Measurements from ENCODE around the gene PGS1. TPM values are rescaled to one million over a fixed set of nuclear protein-coding genes. Genes with fewer than 3 reads are reported as not detected.

PGS1 gene
- polyA plus RNA-seq, 3 donors = 26.0 to 87.1 (median 28.0) TPM

GRCh38 chr17:78393575-78393974, 15.1 kb downstream of the PGS1 start:
- Mint-ChIP-seq H3K4me1 (peaks cover 23% of the 10 kb centered on the region), H3K9me3 (peaks cover 0 to 1% (median 0%) of the 10 kb centered on the region in 7 donors), H3K4me3 (no peak overlapping the region), H3K27me3 (ENCODE audit: low read depth in 3 of 3) (peaks cover 0 to 1% (median 0%) of the 10 kb centered on the region in 3 donors), H3K36me3 (peaks cover 70 to 86% of the 10 kb centered on the region in 2 donors), H3K27ac (peak overlapping the region in 3 of 7 donors; percentile 53 to 84 (median 84))
- H3K79me2 ChIP-seq (ENCODE audit: insufficient read depth, low read length) = peaks cover 89% of the 10 kb centered on the region
- H3K27ac ChIP-seq (ENCODE audit: low read depth in 1 of 2, low read length in 2 of 2) = no peak overlapping the region
- H4K20me1 ChIP-seq (ENCODE audit: insufficient read depth, low read length) = peaks cover 64% of the 10 kb centered on the region
- no peaks in the 10 kb centered on the region for H3K27me3 ChIP-seq (ENCODE audit: control insufficient read depth in 2 of 2, insufficient read depth in 2 of 2, low read length in 2 of 2)
- 100% methylated on average over 4 of the region's 4 CpGs for WGBS (ENCODE audit: insufficient coverage)
- H3K9me3 ChIP-seq (replicated peaks in 1 of 2; ENCODE audit: control insufficient read depth in 1 of 2, insufficient read depth in 1 of 2, low read length in 2 of 2) = no peaks in the 10 kb centered on the region
- no peak overlapping the region for H3K4me3 ChIP-seq (replicated peaks in 1 of 3; ENCODE audit: low read depth in 2 of 3, low read length in 3 of 3)
- peaks cover 21 to 22% of the 10 kb centered on the region in 2 donors for H3K4me1 ChIP-seq (ENCODE audit: control insufficient read depth in 1 of 2, insufficient read depth in 2 of 2, low read length in 2 of 2)
- H2AFZ ChIP-seq (ENCODE audit: insufficient read depth, low read depth, low read length, poor library complexity, severe bottlenecking) = no peak overlapping the region
- no peak for DNase-seq
- H3K36me3 ChIP-seq (replicated peaks in 1 of 2; ENCODE audit: control insufficient read depth in 1 of 2, insufficient read depth in 2 of 2, low read length in 2 of 2) = peaks cover 52 to 83% of the 10 kb centered on the region in 2 donors
- intact Hi-C loops (cut with micrococcal nuclease) = no loop called here
- H3K4me2 ChIP-seq (replicated peaks; ENCODE audit: extremely low read depth, low read length, poor library complexity, severe bottlenecking) = no peak overlapping the region
- no peak overlapping the region for H3K9ac ChIP-seq (ENCODE audit: insufficient read depth, low read length, poor library complexity, severe bottlenecking)
- TF ChIP-seq CTCF (IDR thresholded peaks at IDR 0.05) = no peak

- no peaks in the 10 kb centered on the region for H3K9me3 ChIP-seq (replicated peaks in 1 of 2; ENCODE audit: control insufficient read depth in 1 of 2, insufficient read depth in 1 of 2, low read length in 2 of 2)
- TF ChIP-seq CTCF (IDR thresholded peaks at IDR 0.05) = no peak
- Mint-ChIP-seq H3K36me3 (peaks cover 76 to 92% of the 10 kb centered on the region in 2 donors), H3K9me3 (peaks cover 0 to 1% (median 0%) of the 10 kb centered on the region in 7 donors), H3K27ac (peak overlapping the region in 2 of 7 donors; percentile 9 to 70), H3K4me3 (no peak overlapping the region), H3K27me3 (ENCODE audit: low read depth in 3 of 3) (no peaks in the 10 kb centered on the region), H3K4me1 (peaks cover 16% of the 10 kb centered on the region)
- no peaks in the 10 kb centered on the region for H3K27me3 ChIP-seq (ENCODE audit: control insufficient read depth in 2 of 2, insufficient read depth in 2 of 2, low read length in 2 of 2)
- WGBS (ENCODE audit: insufficient coverage) = 100% methylated on average over 5 of the region's 7 CpGs
- no peak for DNase-seq
- H3K4me1 ChIP-seq (ENCODE audit: control insufficient read depth in 1 of 2, insufficient read depth in 2 of 2, low read length in 2 of 2) = peaks cover 14 to 15% of the 10 kb centered on the region in 2 donors
- no peak overlapping the region for H3K27ac ChIP-seq (ENCODE audit: low read depth in 1 of 2, low read length in 2 of 2)
- H3K9ac ChIP-seq (ENCODE audit: insufficient read depth, low read length, poor library complexity, severe bottlenecking) = no peak overlapping the region
- H4K20me1 ChIP-seq (ENCODE audit: insufficient read depth, low read length) = peaks cover 71% of the 10 kb centered on the region
- no peak overlapping the region for H3K4me2 ChIP-seq (replicated peaks; ENCODE audit: extremely low read depth, low read length, poor library complexity, severe bottlenecking)
- no peak overlapping the region for H2AFZ ChIP-seq (ENCODE audit: insufficient read depth, low read depth, low read length, poor library complexity, severe bottlenecking)
- H3K36me3 ChIP-seq (replicated peaks in 1 of 2; ENCODE audit: control insufficient read depth in 1 of 2, insufficient read depth in 2 of 2, low read length in 2 of 2) = peaks cover 59 to 90% of the 10 kb centered on the region in 2 donors
- intact Hi-C loops (cut with micrococcal nuclease) = no loop called here
- H3K79me2 ChIP-seq (ENCODE audit: insufficient read depth, low read length) = peaks cover 95% of the 10 kb centered on the region
- H3K4me3 ChIP-seq (replicated peaks in 1 of 3; ENCODE audit: low read depth in 2 of 3, low read length in 3 of 3) = no peak overlapping the region
Observed at GRCh38 chr17:78394209-78394608, 15.8 kb downstream of the PGS1 start.

All from CD14-positive monocyte (primary cell).